Measurements from ENCODE around the gene GATA2.
A peak's percentile ranks its signal among the peaks of the same experiment; 100 is the strongest.

Gene GATA2

DNA sequence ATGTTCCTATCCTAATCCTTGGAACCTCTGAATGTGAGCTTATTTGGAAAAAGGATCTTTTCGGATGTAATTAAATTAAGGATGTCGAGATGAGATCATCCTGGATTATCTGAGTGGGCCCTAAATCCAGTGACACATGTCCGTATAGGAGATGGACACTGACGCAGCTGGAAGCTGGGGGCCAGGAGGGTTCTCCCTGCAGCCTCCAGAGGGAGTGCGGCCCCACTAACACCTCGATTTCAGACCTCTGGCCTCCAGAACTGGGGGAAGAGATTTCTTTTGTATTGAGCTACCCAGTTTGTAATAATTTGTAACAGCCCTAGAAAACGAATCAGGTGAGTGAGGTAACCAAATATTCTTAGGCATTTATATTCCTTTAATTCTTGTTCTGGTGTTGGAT, 28.8 kb downstream of the GATA2 start:
- in situ Hi-C loops (cut with MboI; ENCODE audit: low pct_unique_long_range_greater_than_20kb, low sequenced_read_pairs), result no loop called here
- no peak for DNase-seq

DNA sequence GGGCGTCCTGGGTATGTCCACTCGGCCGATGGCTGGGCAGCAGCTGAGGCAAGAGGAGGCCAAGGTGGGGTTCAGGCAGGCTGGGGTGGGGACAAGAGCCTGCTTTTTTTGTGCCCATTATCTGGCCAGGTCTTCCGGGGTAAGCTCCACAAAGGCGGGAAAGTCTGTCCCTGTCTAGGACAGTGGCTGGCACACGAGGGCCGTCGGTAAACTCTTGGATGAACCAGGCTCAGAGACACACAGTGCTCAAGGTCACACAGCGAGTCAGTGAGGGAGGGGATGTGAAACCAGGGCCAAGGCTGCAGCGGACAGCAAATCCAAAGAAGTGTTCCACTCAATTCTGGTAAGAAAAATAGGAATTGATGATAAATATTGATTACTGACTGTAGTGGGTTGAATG, 29.2 kb downstream of the GATA2 start:
- in situ Hi-C loops (cut with MboI; ENCODE audit: low pct_unique_long_range_greater_than_20kb, low sequenced_read_pairs), result no loop called here
- no peak for DNase-seq

DNA sequence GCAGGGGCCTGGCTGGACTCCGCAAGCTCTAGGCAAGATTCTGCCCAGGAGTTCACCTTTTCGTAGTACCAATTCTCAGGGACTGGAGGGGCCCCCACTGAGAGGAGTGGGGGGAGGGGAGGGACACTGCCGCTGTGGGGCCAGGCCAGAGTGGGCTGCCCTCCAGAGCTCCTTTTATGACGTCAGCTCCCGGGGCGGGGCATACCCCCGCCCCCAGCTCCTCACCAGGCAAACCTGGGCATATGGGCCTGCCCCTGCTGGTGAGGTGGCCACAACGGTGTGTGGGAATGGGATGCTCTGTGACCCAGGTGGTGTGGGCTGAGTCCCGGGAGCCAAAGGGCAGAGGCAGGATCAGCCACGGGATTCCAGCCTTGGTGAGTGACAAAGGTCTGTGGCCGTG, 29.6 kb downstream of the GATA2 start:
- in situ Hi-C loops (cut with MboI; ENCODE audit: low pct_unique_long_range_greater_than_20kb, low sequenced_read_pairs), result no loop called here
- no peak for DNase-seq

DNA sequence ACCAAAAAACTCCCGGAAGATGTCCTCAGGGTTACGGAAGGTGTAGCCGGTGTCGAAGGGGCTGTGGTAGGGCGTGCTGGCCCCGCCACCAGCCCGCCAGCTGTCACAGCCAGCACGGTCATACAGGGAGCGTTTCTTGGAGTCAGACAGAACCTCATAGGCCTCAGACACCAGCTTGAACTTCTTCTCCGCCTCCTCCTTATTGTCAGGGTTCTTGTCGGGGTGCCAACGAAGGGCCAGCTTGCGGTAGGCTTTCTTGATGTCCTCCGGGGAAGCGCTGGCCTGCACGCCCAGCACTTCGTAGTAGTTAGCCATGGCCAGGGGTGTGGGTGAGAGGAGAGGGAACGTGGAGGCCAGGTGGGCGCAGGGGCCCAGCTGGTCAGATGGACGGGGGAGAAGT, 30.1 kb downstream of the GATA2 start:
- no peak for DNase-seq
- in situ Hi-C loops (cut with MboI; ENCODE audit: low pct_unique_long_range_greater_than_20kb, low sequenced_read_pairs), result no loop called here

DNA sequence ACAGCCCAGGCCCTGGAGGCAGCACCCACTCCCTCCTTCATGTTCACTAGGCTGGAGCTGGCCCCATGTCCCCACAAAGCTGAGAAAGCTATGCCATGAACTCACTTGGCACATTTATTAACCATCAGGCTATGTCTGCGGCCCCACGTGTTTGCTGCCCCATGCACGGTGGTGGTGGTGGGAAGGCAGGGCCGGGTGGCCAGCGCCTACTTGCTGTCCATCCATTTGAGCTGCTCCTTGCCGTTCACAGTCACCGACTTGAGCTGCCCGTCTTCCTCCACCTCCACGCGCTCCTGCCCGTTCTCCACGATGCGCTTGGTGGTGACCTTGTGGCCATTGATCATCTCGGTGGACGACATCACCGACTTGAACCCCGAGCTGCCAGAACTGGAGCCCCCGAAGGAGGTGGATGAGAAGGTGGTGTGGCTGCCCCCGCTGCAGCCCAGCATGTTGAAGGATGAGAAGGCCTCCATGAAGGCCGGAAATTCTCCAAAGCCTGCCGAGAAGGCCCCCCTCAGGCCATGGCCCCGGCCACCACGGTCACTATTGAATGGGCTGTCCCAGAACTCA, 30.6 kb downstream of the GATA2 start:
- DNase-seq, result no peak
- in situ Hi-C loops (cut with MboI; ENCODE audit: low pct_unique_long_range_greater_than_20kb, low sequenced_read_pairs), result no loop called here

DNA sequence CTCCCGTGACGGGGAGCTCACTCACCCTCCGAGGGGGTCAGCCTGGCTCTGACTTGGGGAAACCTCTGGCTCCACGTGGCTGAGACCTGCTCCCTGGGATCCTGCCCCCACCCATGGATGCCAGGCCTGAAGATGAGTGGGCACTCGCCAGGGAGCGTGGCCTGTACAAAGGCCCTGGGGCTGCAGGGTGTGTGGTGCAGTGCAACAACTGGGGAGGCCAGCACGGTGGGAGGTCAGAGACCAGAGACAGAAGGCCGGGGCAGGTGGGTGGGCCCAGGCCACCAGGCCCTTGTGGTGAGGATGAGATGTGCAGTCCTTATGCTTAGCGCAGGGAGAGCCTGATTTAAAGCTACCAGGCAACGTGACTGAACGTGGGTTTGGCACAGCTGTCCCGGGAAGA, 31.3 kb downstream of the GATA2 start:
- in situ Hi-C loops (cut with MboI; ENCODE audit: low pct_unique_long_range_greater_than_20kb, low sequenced_read_pairs), result no loop called here
- DNase-seq, result no peak

DNA sequence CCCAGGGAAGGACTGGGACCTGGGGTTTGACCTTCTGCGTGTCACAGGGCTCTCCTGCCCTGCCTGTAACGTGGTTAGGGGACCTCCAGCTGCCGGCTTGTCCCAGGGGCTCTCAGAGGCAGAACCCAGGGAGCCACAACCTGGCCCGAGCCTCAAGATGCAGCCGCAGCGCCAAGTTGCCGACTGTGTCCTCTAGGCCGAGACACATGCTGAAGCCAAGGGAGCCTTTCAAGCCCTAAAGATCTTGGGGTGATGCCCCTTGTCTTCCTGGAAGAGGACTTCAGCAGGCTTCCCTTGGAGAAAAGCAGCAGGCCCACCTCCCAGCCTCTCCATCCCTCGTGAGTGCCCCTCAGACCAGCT, 33.6 kb downstream of the GATA2 start:
- in situ Hi-C loops (cut with MboI; ENCODE audit: low pct_unique_long_range_greater_than_20kb, low sequenced_read_pairs), result no loop called here

DNA sequence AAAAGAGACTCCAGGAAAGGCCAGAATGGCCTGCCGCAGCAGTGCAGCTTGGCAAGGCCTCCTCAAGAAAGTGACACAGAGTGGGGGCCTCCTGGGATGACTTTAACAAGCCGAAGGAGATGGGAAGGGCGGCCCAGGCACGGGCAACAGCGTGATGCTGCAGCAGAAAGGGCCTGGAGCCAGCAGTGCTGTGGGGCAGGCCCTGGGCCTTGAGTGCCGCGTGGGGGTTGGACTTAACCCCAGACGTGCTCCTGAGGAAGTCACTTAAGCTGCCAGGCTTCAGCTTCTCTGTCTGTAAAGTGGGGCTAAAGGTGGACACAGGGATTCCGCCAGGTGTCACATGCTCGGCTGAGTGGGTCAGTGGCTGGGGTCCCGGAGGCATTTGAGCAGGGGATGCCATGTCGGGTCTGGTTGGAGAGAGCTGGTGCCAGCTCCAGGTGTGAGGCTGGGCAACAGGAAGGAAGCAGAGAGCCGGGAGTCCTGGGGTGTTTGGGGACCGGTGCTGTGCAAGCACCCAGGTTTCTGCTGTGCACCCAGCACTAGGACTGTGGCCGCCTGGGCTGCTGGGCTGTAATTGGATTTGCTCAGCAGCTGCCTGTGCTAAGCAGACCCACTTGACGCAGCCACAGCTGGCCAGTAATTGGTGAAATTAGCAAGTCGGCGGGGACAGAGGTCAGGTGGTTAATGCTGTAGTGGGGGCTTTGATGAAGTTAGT, 34.1 kb downstream of the GATA2 start:
- in situ Hi-C loops (cut with MboI; ENCODE audit: low pct_unique_long_range_greater_than_20kb, low sequenced_read_pairs), result no loop called here
- no peak for DNase-seq

More for the DNA sequence above, 33.6 kb downstream of the GATA2 start:
- DNase-seq, result no peak

DNA sequence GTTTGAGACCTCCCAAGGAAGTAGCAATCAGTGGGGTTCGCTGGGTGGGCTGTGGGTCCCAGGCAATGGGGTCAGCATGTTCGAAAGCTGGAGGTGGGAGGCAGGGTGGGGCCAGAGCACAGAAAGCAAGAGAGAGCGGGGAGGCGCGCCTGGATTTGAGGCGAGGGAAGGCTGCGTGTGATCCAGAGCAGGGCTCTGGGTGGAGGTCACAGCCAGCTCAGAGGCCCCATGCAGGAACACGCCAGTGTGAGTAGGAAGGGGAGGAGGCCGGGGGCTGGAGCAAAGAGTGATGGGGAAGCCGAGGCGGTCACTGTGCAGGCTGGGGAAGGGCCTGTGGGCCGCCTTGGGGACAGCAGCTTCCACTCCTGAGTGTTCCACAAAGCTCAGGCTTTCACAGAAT, 35.1 kb downstream of the GATA2 start:
- in situ Hi-C loops (cut with MboI; ENCODE audit: low pct_unique_long_range_greater_than_20kb, low sequenced_read_pairs), result no loop called here

DNA sequence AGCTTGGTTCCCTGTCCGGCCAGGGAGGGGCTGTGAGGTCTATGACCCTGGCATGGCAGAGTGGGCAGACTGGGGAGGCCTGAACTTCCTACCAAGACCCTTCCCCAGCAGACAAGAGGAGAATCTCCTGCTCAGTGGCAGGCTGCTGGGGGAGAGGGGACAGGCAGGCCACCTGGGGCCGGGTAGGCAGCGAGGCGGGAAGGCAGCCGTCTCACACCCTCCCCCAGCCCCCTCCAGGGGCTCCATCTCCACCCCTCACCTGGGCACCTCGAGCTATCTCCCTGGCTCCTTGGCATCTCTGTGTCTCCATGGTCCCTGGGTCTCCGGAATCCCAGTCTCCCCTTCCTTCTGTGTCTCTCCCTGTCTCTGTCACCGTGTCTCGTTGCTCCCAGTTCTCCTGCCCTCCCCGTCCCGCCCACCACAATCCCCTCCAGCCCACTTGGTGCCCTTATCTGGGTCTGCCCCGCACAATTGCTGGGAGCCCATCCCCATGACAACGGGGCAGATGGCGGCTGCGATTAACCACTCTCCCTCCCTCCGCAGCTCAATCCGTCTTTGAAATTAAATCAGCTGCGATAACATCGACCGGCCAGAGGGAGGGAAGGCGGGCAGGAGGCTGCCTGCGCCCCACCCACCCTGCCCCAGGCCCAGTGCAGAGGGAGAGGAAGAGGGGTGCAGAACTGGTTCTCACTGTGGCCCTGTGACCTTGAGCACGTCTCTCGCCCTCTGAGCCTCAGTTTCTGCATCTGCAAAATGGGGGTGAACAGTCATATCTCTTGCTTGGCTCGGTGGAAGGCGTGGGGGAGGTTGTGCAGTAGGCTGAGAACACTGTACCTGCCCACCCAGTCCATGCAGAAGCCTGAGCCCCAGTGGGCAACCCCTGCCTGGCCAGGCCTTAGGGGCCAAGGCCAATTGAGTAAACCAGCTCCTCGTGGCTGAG, 36.0 kb downstream of the GATA2 start:
- peak; percentile 32 for DNase-seq
- in situ Hi-C loops (cut with MboI; ENCODE audit: low pct_unique_long_range_greater_than_20kb, low sequenced_read_pairs), result no loop called here

More for the DNA sequence above, 35.1 kb downstream of the GATA2 start:
- DNase-seq, result no peak

DNA sequence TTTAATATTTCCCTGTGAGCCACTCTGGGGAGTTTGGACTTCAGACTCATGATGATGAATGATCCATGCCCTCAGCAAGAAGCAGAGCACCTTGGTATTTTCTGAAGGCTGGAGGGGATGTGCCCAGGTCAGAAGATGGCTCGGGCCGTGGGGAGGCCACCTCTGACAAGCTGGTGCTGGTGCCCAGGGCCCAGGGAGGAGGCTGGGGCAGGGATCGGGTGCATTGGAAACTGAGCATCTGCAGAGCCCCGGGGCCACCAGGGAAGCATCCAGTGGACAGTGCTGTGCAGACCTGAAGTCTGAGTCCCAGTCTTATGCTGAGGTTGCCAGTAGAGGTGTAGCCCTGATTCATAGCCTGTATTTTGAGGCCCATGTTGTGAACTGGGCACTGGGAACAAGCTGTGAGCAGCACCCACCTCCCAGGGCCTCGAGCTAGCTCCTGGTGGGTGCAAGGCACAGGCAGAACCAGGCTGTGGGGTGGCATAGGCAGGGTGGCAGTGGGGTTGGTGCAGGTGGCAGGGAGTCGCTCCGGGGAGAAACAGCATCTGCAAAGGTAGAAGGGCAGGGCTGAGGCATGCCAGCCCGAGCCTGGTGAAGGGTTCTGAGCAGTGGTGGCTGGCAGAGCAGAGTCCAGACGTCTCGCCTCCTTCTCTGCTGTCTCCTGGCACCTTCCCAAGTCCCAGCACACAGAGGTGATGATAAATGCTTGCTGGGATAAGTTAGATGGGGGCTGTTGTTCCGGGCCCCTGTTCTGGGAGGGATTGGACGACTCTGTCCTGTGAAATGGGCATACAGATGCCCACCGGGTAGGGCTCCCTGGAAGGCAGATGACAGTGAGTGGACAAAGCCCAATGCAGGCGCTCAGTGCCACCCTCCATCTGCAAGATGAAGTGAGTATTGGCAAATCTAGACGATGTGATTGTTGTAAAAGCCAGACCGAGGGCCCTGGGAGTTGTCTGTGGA, 36.9 kb downstream of the GATA2 start:
- no peak for DNase-seq
- in situ Hi-C loops (cut with MboI; ENCODE audit: low pct_unique_long_range_greater_than_20kb, low sequenced_read_pairs), result no loop called here

DNA sequence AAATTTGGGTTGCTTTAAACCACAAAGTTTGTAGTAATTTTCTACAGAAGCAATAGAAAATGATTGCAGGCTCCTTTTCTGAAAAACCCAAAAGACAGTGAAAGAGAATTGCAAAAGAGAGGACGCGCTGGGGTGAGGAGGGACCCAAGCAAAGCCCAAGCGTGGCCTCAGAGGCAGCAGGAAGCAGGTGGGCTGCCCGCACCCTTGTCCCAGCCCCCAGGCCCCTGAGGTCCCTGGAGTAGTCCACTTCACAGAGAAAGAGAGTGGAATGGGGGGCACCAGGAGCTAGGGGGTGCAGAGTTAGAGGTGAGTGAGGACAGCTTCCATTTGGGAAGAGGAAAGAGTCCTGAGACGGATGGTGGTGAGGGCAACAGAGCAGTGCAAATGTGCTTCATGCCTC, 37.9 kb downstream of the GATA2 start:
- DNase-seq, result no peak
- in situ Hi-C loops (cut with MboI; ENCODE audit: low pct_unique_long_range_greater_than_20kb, low sequenced_read_pairs), result no loop called here

DNA sequence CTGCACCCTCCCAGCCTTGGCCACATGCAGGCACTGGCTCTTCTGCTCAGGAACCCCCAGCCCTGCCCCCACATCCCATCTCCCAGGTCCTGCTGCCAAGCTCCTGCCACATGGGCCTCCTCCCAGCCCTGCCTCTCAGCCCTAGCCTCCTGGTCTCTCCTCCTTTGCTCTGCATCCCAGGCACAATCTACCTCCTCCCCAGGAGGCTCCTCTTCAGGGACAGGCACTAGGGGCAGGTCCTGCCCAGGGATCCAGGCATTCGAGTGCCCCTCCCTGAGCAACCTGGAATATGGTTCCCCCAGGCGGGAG, 38.7 kb downstream of the GATA2 start:
- in situ Hi-C loops (cut with MboI; ENCODE audit: low pct_unique_long_range_greater_than_20kb, low sequenced_read_pairs), result no loop called here
- DNase-seq, result no peak

DNA sequence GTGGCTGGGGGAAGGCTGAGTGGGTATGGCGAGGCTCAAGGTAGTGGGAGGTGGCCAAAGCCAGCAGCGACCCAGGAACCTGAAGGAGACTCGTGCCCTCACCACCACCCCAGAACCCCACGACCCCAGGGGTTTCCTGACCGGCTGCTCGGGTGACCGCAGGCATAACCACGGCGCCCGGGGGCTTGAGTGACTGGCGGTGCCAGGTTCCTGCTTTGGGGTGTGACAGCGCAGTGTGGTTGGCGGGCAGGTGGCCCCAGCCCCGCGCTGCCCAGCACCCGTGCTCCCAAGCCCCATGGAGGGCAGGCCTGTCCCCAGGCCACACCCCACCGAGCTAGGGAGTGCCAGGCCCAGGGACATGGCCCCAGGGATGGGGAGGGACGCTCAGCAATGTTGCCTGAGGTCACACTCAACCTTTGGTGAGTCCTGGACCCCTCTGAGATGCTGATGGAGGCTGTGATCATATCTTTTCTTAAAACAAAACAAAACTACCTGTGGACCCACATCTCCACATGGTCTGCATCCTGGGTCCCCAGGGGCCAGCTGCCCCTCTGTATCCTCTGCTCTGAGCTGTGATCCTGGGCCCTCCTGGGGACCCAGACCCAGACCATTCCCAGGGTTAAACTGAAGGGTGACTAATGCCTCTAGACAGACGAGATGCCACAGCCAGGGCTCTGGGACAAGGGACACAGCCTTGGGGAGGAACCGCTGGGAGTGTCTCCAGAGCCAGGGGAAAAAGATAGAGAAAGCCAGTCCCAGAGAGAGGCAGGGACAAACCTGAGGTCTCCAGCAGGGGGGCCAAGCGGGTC, 39.3 kb downstream of the GATA2 start:
- no peak for DNase-seq
- in situ Hi-C loops (cut with MboI; ENCODE audit: low pct_unique_long_range_greater_than_20kb, low sequenced_read_pairs), result no loop called here

DNA sequence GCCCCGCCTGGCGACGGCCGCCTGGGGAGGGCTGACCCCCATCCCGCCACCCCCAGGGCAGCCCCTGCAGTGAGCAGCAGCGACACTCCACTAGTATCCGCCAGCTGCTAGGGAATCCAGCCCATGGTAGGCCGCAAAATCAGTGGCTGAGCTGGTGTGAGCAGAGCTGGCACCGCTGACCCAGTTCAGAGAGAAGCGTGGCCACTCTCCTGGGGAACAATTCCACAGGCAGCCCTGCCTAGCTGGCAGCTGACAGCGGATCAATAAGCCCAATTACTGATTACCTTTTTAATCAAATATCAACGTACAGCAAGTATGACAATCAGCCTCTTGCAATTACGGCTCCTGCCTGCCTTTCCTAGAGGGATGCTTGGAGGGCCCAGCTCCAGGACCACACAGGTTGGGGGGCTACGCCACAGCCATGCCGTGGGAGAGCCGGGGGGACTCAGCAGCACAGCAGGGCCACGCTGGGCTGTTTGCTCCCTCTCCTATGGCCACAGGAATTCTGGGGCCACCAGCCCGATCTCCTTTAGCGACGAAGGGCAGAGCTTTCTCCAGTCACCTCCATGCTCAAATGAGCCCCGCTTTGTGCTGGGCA, 40.2 kb downstream of the GATA2 start:
- no peak for DNase-seq
- in situ Hi-C loops (cut with MboI; ENCODE audit: low pct_unique_long_range_greater_than_20kb, low sequenced_read_pairs), result no loop called here

DNA sequence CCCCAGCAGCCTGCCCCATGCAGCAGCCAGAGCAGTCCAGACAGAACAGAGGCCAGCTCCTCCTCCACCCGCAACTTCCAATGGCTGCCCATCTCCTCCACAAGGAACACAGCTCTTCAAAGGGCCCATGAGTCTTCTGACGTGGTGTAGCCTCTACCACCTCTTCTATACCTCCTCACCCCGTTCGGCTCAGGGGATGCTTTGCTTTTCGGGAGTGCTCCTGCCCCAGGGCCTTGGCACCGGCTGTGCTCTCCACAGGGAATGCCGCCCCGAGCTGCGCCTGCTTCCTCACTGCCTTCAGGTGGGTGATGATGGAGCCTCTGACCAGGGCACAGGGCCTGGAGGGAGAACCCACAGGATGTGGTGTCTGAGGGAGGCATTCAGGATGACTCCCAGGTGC, 40.9 kb downstream of the GATA2 start:
- in situ Hi-C loops (cut with MboI; ENCODE audit: low pct_unique_long_range_greater_than_20kb, low sequenced_read_pairs), result no loop called here
- DNase-seq, result no peak

DNA sequence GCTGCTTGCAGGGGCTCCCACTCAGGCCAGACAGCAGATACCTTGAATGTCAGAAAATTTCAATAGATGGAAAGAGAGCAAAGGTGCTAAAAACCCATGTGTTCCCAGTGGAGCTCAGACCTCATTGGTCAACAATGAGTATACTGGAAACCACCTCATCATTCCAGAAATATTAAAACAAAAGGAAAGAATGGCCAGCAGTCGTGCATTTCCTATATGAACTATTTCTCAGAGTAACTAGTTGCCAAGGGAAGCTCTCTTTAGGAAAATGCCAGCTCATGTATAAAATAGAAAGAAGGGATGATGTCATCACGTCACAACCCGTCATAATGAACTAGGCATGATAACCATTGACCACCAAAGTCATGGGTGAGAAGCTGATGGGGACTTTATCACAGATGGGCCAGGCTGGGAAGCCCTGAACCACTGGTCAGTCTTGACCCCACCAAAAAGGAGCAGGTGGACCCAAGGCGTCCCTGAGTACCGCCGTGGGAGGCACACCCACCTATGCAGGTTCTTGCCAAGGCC, 43.8 kb downstream of the GATA2 start:
- no peak for DNase-seq
- in situ Hi-C loops (cut with MboI; ENCODE audit: low pct_unique_long_range_greater_than_20kb, low sequenced_read_pairs), result no loop called here

DNA sequence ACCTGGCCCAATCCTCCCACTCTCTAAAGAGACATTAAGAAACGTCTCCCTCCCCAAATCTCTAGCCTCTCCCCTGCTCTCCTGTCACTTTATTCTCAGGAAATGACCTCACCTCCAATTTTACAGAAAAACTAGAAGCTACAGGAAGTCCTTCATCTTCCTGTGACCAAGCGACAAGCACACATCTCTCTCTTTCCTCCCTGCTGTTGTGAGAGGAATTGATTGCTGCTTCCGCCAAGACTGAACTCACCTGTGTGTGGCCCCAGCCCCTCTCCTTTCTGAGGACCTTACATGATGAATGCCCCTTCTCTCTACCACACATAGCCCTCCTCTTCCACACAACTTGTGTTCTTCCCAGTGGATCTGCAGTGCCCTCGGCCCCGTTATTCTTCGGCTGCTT, 44.5 kb downstream of the GATA2 start:
- peak; percentile 49 for DNase-seq

More for the DNA sequence above, 44.5 kb downstream of the GATA2 start:
- in situ Hi-C loops (cut with MboI; ENCODE audit: low pct_unique_long_range_greater_than_20kb, low sequenced_read_pairs), result no loop called here
